ENCODE results near the gene USO1. TPM values are rescaled to one million over a fixed set of nuclear protein-coding genes. Genes with fewer than 3 reads are reported as not detected.
A peak's percentile ranks its signal among the peaks of the same experiment; 100 is the strongest.

The USO1 gene
- total and polyA plus RNA-seq, 10 donors: 16.4 to 64.8 (median 45.1) TPM

DNA sequence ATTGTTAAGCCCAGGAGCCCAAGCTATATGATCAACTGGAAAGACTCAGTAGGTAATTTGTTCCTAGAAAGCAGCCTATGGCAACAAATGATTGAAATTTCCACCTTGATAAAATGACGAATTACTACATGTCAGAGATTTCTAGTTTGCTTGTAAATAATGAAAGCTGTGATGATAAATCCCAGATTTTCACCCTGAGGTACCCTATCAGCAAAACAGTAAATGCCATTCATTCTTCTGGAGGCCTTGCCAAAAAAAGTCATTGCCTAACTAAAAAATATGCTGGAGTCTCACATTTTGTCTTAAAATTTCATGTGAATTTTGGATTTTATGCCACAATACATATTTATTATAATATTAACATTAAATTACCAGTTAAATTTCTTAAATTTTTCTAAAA is 106.5 kb downstream of the USO1 start:
- Histone ChIP-seq H3K36me3 (no peaks in the 10 kb centered on the region), H3K27ac (no peak overlapping the region), H3K4me1 (no peaks in the 10 kb centered on the region), H3K4me3 (no peak overlapping the region), H3K27me3 (replicated peaks in 1 of 7) (no peaks in the 10 kb centered on the region), H3K9me3 (peaks cover 0 to 10% (median 4%) of the 10 kb centered on the region in 8 donors)
- TF ChIP-seq POLR2A (IDR thresholded peaks at IDR 0.05): no peak
- TF ChIP-seq POLR2AphosphoS5 (IDR thresholded peaks at IDR 0.05): no peak
- TF ChIP-seq, protein P1, sequence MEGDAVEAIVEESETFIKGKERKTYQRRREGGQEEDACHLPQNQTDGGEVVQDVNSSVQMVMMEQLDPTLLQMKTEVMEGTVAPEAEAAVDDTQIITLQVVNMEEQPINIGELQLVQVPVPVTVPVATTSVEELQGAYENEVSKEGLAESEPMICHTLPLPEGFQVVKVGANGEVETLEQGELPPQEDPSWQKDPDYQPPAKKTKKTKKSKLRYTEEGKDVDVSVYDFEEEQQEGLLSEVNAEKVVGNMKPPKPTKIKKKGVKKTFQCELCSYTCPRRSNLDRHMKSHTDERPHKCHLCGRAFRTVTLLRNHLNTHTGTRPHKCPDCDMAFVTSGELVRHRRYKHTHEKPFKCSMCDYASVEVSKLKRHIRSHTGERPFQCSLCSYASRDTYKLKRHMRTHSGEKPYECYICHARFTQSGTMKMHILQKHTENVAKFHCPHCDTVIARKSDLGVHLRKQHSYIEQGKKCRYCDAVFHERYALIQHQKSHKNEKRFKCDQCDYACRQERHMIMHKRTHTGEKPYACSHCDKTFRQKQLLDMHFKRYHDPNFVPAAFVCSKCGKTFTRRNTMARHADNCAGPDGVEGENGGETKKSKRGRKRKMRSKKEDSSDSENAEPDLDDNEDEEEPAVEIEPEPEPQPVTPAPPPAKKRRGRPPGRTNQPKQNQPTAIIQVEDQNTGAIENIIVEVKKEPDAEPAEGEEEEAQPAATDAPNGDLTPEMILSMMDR (IDR thresholded peaks at IDR 0.05 in 8 of 11, conservative IDR thresholded peaks at IDR 0.05 in 3 of 11): no peak
- 71 to 85% (median 77%) methylated on average over 1 of the region's 1 CpG for WGBS, 5 donors
- DNase-seq: no peak
- intact Hi-C loops (cut with DNase I; ENCODE audit: low total_unique reads): no loop called here

DNA sequence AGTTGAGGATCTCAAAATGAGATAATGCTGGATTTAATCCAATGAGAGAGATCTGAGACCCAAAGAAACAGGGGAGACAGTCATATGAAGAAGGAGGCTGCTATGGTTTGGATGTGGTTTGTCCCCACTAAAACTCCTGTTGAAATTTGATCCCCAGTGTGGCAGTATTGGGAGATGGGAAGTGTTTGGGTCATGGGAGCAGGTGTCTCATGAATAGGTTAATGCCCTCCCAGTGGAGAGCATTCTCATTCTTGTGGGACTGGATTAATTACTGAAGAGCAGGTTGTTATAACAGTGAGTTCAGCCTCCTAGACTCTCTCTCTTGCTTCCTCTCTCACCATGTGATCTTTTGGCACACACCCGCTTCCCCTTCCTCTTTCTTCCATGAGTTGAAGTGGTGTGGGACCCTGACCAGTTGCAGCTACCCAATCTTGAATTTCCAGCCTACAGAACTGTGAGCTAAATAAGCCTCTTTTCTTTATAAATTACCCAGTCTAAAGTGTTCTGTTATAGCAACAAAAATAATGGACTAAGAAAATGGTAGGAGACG is 107.6 kb downstream of the USO1 start:
- intact Hi-C loops (cut with DNase I; ENCODE audit: low total_unique reads): no loop called here
- no peak overlapping the region for H3K4me3 ChIP-seq
- H3K36me3 ChIP-seq: no peaks in the 10 kb centered on the region
- H3K4me1 ChIP-seq: no peaks in the 10 kb centered on the region
- DNase-seq: no peak
- peak overlapping the region in 1 of 8 donors; percentile 5 for H3K27ac ChIP-seq
- H3K27me3 ChIP-seq (replicated peaks in 1 of 7): no peaks in the 10 kb centered on the region
- peaks cover 0 to 10% (median 4%) of the 10 kb centered on the region in 8 donors for H3K9me3 ChIP-seq
- TF ChIP-seq, protein P1 (IDR thresholded peaks at IDR 0.05 in 8 of 11, conservative IDR thresholded peaks at IDR 0.05 in 3 of 11): no peak
- no peak for TF ChIP-seq POLR2A (IDR thresholded peaks at IDR 0.05)
- TF ChIP-seq POLR2AphosphoS5 (IDR thresholded peaks at IDR 0.05): no peak
- 63 to 78% (median 69%) methylated on average over 2 of the region's 2 CpGs for WGBS, 5 donors

DNA sequence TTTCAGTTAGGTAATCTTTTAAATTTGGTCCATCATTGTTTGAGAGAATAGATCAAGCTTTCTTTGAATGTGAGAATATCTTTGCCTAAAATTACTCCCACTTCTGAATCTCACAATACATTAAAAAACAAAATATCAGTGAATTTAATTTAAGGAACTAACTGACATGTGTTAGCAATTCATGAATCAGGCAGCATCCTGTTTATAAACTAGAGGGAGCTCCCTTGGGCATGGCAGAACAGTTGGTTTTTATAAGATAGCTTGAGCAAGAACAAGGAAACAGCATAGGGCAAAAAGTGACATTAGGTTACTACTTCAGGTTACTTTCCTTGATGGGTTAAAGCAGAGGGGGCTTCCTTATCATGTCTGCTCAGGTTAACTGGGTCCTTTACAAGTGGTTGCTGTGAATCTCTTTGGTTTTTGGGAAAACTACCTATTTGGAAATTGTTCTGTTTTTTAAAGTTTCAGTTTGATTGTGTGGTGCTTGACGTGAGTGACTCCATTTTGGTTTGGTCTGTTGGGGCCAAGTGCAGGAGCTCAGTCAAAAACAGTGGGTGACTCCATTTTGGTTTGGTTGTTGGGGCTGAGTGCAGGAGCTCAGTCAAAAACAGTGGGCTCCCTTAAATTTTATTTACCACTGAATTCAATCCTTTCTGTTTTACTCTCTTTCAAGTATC is 109.9 kb downstream of the USO1 start:
- H3K4me1 ChIP-seq: no peaks in the 10 kb centered on the region
- WGBS, 5 donors: 67 to 83% (median 71%) methylated on average over 1 of the region's 1 CpG
- intact Hi-C loops (cut with DNase I; ENCODE audit: low total_unique reads): no loop called here
- TF ChIP-seq, protein P1 (IDR thresholded peaks at IDR 0.05 in 8 of 11, conservative IDR thresholded peaks at IDR 0.05 in 3 of 11): no peak
- TF ChIP-seq POLR2AphosphoS5 (IDR thresholded peaks at IDR 0.05): no peak
- no peak for TF ChIP-seq POLR2A (IDR thresholded peaks at IDR 0.05)
- no peaks in the 10 kb centered on the region for H3K27me3 ChIP-seq (replicated peaks in 1 of 7)
- H3K9me3 ChIP-seq: peaks cover 0 to 10% (median 4%) of the 10 kb centered on the region in 8 donors
- H3K36me3 ChIP-seq: no peaks in the 10 kb centered on the region
- no peak for DNase-seq
- H3K27ac ChIP-seq: no peak overlapping the region
- no peak overlapping the region for H3K4me3 ChIP-seq

DNA sequence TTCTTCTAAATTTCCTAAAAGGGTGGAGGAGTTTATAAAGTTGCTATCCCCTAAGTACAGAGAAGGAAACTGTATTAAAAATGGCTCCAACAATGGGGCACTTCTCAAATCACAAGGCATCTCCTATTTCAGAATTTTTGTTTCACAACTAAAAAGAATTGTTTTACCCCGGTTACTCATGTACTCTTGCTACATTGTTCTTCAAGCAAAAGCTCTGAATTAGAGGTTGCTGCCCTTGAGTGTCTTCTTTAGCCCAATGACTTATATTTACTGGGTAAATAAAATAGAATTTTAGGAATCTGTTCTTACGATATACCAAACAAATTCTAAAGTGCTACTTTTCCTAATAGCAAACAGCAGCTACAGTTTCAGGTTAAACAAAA is 110.4 kb downstream of the USO1 start:
- Histone ChIP-seq H3K27me3 (replicated peaks in 1 of 7) (no peaks in the 10 kb centered on the region), H3K9me3 (peaks cover 0 to 10% (median 4%) of the 10 kb centered on the region in 8 donors), H3K4me1 (no peaks in the 10 kb centered on the region), H3K4me3 (no peak overlapping the region), H3K27ac (no peak overlapping the region), H3K36me3 (no peaks in the 10 kb centered on the region)
- intact Hi-C loops (cut with DNase I; ENCODE audit: low total_unique reads): no loop called here
- TF ChIP-seq POLR2AphosphoS5 (IDR thresholded peaks at IDR 0.05): no peak
- TF ChIP-seq, protein P1 (IDR thresholded peaks at IDR 0.05 in 8 of 11, conservative IDR thresholded peaks at IDR 0.05 in 3 of 11): no peak
- TF ChIP-seq POLR2A (IDR thresholded peaks at IDR 0.05): no peak
- DNase-seq: no peak
- 89 to 96% (median 94%) methylated on average over 2 of the region's 2 CpGs for WGBS, 5 donors
